NB4 (cell line): ENCODE data around the gene CLSTN1.

Experiments
- CTCF ChIP-seq: IDR thresholded peaks from one replicate; pipeline ENCODE4 v1.5.1; 2012; ENCODE audit warnings: low read depth, low read length
- POLR2A ChIP-seq: IDR thresholded peaks from 2 replicates; pipeline ENCODE4 v1.6.1; 2011; ENCODE audit warnings: mild to moderate bottlenecking; ENCODE audit not compliant: insufficient read length; ENCODE audit errors: extremely low read depth

- TF ChIP-seq CTCF = peak; percentile 64
- no peak for TF ChIP-seq POLR2A
Measured at GRCh38 chr1:9721606-9722377, 102.0 kb downstream of the CLSTN1 start.
